Fibroblast of skin of abdomen (primary cell): ENCODE data around the gene RNASEH2A.
A peak's percentile ranks its signal among the peaks of the same experiment; 100 is the strongest.

Source experiments
- DNase-seq: peaks from one replicate; pipeline ENCODE4 v3.0.0-alpha.2; 2013

RNASEH2A gene

DNA sequence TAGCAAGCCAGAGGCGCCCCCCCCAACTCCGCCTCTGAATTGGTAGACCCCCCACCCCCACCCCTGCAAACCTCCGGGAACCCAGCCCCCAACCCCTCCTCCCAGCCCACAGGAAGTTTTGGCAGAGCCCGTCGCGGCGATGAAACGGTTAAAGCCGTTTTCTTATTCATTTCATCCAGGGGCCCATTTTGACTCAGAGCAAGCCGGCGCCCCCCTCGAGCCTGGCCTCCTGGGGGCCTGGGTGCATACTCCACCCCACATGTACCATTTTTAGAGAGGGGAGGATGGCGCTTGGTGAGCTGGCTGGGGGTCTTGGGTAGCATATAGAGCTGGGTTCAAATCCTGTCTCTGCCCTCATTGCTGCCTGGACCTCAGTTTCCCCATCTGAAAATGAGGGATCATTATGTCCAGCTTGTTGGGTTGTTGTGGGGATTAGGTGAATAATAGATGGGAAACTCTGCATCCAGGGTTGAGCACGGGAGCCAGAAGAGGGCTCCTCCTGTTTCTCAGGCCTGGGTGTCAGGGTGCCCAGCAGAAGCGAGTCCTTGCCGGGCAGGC is 23.0 kb upstream of the RNASEH2A start:
- DNase-seq, result peak; percentile 67

GRCh38 chr19:12783849-12784393 is 22.5 kb upstream of the RNASEH2A start:
- no peak for DNase-seq

- no peak for DNase-seq
Observed at GRCh38 chr19:12784394-12784870, 22.0 kb upstream of the RNASEH2A start.

GRCh38 chr19:12784871-12785430 is 21.4 kb upstream of the RNASEH2A start:
- DNase-seq, result peak; percentile 59

- no peak for DNase-seq
Observed at GRCh38 chr19:12785431-12786031, 20.9 kb upstream of the RNASEH2A start.

- DNase-seq, result no peak
Observed at GRCh38 chr19:12786141-12786870, 20.1 kb upstream of the RNASEH2A start.

- DNase-seq, result no peak
Observed at GRCh38 chr19:12786952-12787351, 19.4 kb upstream of the RNASEH2A start.

DNA sequence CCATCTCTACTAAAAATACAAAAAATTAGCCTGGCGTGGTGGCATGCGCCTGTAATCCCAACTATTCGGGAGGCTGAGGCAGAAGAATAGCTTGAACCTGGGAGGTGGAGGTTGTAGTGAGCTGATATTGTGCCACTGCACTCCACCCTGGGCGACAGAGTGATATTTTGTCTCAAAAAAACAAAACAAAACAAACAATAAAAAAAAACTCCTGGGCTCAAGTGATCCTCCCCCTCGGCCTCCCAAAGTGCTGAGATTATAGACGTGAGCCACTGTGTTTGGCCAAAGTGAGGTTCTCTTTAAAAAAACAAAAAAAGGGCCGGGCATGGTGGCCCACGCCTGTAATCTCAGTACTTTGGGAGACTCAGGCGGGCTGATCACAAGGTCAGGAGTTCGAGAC is 18.9 kb upstream of the RNASEH2A start:
- no peak for DNase-seq

DNA sequence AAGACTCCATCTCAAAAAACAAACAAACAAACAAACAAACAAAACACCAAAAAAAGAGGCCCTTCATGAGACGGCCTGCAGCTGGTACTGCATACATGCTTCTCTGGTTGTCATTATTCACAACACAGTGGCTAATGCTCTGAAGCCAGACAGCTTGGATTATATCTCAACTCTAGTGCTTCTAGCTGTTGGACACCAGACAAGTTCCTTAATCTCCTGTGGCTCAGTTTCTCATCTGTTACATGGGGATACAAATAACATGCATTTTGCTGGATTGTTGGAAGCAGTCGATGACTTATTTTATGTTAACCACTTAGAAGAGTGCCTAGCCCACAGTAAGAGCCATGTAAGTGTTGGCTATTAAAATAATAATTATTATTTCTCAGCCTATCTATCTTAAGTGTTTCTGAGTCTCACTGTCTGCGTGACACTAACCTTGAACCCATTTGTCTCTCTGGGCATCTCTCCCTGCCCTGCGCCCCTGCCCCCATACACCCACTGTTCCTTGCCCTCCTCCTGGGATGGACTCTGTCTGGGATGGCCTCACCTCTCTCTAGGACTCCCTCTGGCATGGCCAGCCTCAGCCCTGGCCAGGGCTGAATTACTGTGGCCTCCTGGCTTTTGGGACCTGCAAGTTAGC is 18.2 kb upstream of the RNASEH2A start:
- no peak for DNase-seq

DNA sequence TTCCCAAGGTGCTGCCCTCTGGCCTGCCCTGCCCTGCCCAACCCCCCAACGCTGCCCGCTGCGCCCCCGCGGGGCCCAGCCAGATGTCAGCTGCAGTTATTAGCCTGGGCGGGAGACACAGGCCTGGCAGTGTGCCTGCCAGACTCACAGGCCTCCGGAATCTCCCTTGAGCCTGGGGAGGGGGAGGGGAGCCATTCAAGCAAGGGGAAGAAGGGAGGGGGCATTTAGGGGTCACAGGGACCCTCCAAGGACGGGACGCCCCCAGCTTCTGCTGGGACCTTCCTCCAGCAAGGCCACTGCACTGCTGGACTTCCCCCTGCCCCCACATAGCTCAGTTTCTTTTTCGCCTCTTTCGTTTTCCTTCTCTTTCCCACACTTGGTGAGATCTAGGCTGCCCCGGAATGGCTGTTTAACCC is 17.7 kb upstream of the RNASEH2A start:
- DNase-seq, result peak; percentile 74

DNA sequence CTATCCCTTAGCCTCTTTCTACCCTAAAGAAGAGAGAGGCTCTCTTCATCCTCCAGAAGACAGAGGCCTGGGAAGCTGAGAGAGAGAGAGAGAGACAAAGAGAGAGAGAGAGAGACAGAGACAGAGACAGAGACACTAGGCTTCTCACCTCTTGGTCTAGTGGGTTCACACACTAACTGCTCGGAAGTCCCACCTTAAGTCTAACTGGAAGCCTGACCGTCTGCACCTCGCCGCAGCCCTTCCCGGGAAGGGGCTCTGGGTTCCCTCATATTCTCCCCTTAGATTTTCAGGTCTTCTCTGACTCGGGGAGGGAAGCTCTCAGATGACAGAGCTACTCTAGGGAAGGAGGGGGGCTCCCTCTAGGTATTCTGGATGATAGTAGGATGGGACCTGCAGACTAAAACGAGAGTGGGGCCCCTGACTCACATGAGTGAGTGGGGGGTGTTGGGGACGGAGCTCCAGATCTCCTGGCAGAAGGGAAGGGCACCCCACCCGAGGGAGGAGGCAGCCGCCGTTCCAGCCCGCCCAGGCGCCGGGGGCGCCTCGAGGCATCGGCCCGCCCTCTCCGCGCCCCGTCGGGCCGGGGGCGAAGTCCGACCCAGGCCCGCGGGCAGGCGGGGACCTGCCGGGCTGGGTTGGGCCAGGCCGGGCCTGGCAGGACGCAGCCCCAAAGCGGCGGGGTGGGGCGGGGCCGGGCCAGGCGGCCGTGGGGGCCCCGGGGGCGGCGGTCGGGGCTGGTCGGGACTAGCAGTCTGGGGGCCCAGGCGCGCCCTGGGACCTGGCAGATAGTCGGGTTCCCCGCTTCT is 17.1 kb upstream of the RNASEH2A start:
- DNase-seq, result no peak

GRCh38 chr19:12789904-12790619 is 16.3 kb upstream of the RNASEH2A start:
- peak; percentile 98 for DNase-seq

DNA sequence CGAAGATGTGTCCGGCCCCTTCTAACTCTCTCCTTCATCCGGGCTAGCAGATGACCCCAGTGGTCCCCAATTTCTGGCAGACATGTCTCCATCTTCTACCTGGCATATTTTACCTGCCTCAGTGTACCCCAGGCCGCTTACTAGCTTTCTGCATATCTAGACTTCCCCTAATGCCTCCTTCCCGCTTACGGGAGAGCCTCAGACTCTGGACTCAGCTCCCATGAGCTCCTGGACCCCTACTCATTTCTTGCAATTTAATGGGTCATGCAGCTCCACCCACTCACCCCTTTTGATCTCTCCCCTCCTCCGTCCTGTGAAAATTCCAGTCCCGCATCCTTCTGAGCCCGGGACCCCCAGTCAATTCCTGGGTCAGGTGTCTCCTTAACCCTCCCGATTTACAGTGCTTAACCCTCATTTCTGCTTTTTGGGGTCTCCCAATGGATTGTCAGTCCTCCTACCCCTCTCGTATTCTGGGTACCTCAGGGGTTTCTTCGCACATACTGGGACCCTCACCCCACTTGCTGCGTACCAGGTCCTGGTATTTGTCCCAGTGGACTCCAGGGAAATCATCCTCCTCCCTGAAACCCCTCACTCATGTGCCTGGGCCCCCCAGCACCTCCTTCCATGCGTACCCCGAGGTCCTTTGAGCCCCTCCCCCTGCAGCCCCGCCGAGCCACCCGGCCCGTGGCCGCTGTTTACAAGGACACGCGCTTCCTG is 15.6 kb upstream of the RNASEH2A start:
- no peak for DNase-seq

DNA sequence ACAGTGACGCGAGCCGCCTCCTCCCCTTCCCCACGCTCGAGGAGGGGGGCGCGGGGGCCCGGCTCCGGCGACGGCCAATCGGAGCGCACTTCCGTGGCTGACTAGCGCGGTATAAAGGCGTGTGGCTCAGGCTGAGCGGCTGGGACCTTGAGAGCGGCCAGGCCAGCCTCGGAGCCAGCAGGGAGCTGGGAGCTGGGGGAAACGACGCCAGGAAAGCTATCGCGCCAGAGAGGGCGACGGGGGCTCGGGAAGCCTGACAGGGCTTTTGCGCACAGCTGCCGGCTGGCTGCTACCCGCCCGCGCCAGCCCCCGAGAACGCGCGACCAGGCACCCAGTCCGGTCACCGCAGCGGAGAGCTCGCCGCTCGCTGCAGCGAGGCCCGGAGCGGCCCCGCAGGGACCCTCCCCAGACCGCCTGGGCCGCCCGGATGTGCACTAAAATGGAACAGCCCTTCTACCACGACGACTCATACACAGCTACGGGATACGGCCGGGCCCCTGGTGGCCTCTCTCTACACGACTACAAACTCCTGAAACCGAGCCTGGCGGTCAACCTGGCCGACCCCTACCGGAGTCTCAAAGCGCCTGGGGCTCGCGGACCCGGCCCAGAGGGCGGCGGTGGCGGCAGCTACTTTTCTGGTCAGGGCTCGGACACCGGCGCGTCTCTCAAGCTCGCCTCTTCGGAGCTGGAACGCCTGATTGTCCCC is 14.9 kb upstream of the RNASEH2A start, which contains the start of gene JUNB:
TSS of gene JUNB (plus strand) at position 142 of the 706 bp plus-strand sequence. CDS start at position 428, 286 bp downstream.
- peak; percentile 97 for DNase-seq

- peak; percentile 56 for DNase-seq
Observed at GRCh38 chr19:12792051-12792852, 14.1 kb upstream of the RNASEH2A start.

DNA sequence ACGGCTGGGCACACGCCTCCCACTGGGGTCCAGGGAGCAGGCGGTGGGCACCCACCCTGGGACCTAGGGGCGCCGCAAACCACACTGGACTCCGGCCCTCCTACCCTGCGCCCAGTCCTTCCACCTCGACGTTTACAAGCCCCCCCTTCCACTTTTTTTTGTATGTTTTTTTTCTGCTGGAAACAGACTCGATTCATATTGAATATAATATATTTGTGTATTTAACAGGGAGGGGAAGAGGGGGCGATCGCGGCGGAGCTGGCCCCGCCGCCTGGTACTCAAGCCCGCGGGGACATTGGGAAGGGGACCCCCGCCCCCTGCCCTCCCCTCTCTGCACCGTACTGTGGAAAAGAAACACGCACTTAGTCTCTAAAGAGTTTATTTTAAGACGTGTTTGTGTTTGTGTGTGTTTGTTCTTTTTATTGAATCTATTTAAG is 13.5 kb upstream of the RNASEH2A start:
- no peak for DNase-seq

GRCh38 chr19:12793290-12794195 is 12.8 kb upstream of the RNASEH2A start:
- peak; percentile 95 for DNase-seq
